MCF 10A (cell line): Measurements from ENCODE around the gene GALNT1. TPM values are rescaled to one million over a fixed set of nuclear protein-coding genes. Genes with fewer than 3 reads are reported as not detected.

Experiments used
- BruUV-seq: library from RNA; stranded (reverse); fragments of 400-500 nt; replicated peaks from 2 replicates; lab custom pipeline; 2021; lab: Mats Ljungman, UMichigan
- CTCF ChIA-PET: fragments of 300-600 bp; sonication (Branson Sonifier 250); formaldehyde crosslinking; extraction: SDS; loops from one replicate; lab custom pipeline; 2021; ENCODE audit warnings: antibody characterized with exemption, inconsistent platforms; lab: Yijun Ruan, JAX
- POLR2A ChIA-PET: fragments of 300-600, 350-650 bp; sonication (Branson Sonifier 250); formaldehyde crosslinking; extraction: SDS; loops from one replicate; lab custom pipeline; 2020; ENCODE audit warnings: antibody characterized with exemption, inconsistent platforms; lab: Yijun Ruan, JAX
- DNase-seq: peaks from one replicate; pipeline ENCODE4 v3.0.0-alpha.2; 2018; ENCODE audit not compliant: unreplicated experiment
- H3K27ac Mint-ChIP-seq: one replicate; pipeline ENCODE4 v1.8.0; 2022; ENCODE audit warnings: mild to moderate bottlenecking, low read depth, mixed read lengths; ENCODE audit not compliant: unreplicated experiment
- H3K27me3 Mint-ChIP-seq: one replicate; pipeline ENCODE4 v1.8.0; 2022; ENCODE audit warnings: mixed read lengths; ENCODE audit not compliant: insufficient read depth, unreplicated experiment
- H3K36me3 Mint-ChIP-seq: one replicate; pipeline ENCODE4 v1.8.0; 2022; ENCODE audit warnings: mild to moderate bottlenecking, moderate library complexity, mixed read lengths; ENCODE audit not compliant: insufficient read depth, unreplicated experiment
- H3K4me1 Mint-ChIP-seq: one replicate; pipeline ENCODE4 v1.8.0; 2022; ENCODE audit warnings: mixed read lengths; ENCODE audit not compliant: insufficient read depth, unreplicated experiment
- H3K4me3 Mint-ChIP-seq: one replicate; pipeline ENCODE4 v1.8.0; 2022; ENCODE audit warnings: mild to moderate bottlenecking, moderate library complexity, mixed read lengths; ENCODE audit not compliant: unreplicated experiment
- H3K9me3 Mint-ChIP-seq: one replicate; pipeline ENCODE4 v1.8.0; 2022; ENCODE audit warnings: mixed read lengths; ENCODE audit not compliant: unreplicated experiment
- CTCF ChIP-seq: fragments of 200-600 bp; IDR thresholded peaks from one replicate; pipeline ENCODE4 v1.8.0; 2022; ENCODE audit warnings: antibody characterized with exemption, mild to moderate bottlenecking; ENCODE audit not compliant: unreplicated experiment
- intact Hi-C: fragments of 100-400 bp; cut with micrococcal nuclease; formaldehyde crosslinking; loops from 2 replicates; pipeline ENCODE4 v1.14.1; 2022
- total RNA-seq: library from RNA; stranded (reverse); gene quantifications from 2 replicates; pipeline ENCODE4 v1.2.3, GENCODE V29; 2022

GALNT1 gene
- total RNA-seq, 1 experiment from 2014 or later, result 71.0 TPM

DNA sequence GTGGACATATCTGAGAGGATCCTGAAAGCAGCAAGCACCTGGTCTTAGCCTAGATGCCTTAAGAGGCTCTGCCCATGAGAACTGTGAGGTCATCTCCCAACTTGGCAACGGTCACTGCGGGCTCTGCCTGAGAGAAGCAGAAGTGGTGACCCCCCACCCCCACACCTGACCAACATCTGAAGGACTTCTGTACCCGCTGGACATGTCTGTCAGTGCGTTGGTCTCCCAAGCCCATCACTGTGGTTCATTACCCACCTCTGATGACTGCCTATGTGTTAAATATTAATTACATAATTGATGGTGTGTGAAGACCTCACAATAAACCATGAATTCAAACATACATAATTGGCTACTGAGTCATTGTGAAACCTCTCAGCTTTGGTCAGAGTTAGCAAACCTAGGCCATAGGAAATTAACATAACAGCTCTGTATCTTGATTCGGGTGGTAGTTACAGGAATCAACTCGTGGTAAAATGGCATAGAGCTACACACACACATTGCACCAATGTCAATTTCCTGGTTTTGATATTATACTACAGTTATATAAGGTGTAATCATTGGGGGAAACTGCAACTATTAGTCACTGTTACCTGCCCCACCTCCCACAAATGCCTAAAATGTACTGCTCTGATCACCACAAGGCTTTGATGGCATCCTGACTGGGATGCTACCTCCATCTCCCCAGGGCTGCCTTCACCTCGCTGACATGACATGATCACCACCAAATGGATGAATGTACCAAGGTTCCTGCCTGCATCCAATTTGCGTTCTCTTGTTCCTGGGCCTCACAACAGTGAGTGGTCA lies 4.3 kb upstream of the GALNT1 start:
- H3K4me1 Mint-ChIP-seq, result peaks cover under 1% of the 10 kb centered on the region
- H3K36me3 Mint-ChIP-seq, result no peaks in the 10 kb centered on the region
- ChIA-PET POLR2A (no interaction called here), CTCF (no interaction called here)
- intact Hi-C loops, result no loop called here
- no peak overlapping the region for H3K4me3 Mint-ChIP-seq
- no peak overlapping the region for H3K27ac Mint-ChIP-seq
- H3K27me3 Mint-ChIP-seq, result no peaks in the 10 kb centered on the region
- TF ChIP-seq CTCF, result no peak
- no peak for DNase-seq
- no TSS peak for BruUV-seq
- no peaks in the 10 kb centered on the region for H3K9me3 Mint-ChIP-seq

DNA sequence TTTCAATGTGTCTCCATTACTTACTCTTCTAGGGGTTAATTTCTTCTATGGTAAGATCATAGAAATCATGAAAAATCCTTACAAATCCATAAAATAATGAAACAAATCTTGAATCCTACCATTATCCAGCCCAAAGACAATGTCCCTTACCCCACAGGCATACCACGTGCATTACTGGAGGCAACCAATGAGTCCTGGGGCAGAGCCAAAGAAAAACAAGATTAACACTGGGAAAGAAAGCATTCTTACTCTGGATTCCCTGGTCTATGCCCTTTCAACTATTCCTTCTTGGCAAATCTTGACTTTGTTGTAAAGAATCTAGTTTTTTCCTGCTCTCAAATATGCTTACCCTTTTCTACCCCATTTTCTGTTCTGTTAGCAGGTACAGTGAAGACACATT lies 3.1 kb upstream of the GALNT1 start:
- Mint-ChIP-seq H3K27ac (no peak overlapping the region), H3K9me3 (no peaks in the 10 kb centered on the region), H3K27me3 (no peaks in the 10 kb centered on the region), H3K4me3 (no peak overlapping the region), H3K4me1 (peaks cover 13% of the 10 kb centered on the region), H3K36me3 (peaks cover 3% of the 10 kb centered on the region)
- TF ChIP-seq CTCF, result no peak
- BruUV-seq, result no TSS peak
- intact Hi-C loops, result no loop called here
- CTCF ChIA-PET, result no interaction called here
- POLR2A ChIA-PET, result no interaction called here
- no peak for DNase-seq

DNA sequence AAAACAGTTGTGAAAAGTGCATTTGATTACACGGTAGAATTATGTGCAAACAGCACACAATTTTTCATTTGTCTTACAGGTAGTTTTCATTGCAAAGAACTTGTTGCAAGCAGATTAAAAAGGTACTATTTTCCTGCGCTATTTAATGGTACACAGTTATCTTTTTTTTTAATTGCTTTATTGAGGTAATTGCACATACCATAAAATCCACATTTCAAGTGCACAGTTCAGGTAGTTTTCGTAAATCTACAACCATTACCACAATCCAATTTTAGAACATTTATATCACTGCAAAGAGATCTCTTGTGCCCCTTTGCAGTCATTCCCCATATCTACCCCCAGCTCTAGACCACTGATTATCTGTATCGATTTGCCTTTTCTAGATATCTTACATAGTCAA lies 2.6 kb upstream of the GALNT1 start:
- H3K4me3 Mint-ChIP-seq, result no peak overlapping the region
- peaks cover 1% of the 10 kb centered on the region for H3K9me3 Mint-ChIP-seq
- POLR2A ChIA-PET, result interaction anchor here (0.6 kb wide), 1 partner anchor 12 kb away, joined by 5 read pairs; no protein-coding TSS in a partner anchor
- no peaks in the 10 kb centered on the region for H3K27me3 Mint-ChIP-seq
- no peak overlapping the region for H3K27ac Mint-ChIP-seq
- intact Hi-C loops, result no loop called here
- no peak for DNase-seq
- H3K4me1 Mint-ChIP-seq, result peaks cover 18% of the 10 kb centered on the region
- CTCF ChIA-PET, result interaction anchor here (0.6 kb wide), 2 partner anchors 10 to 88 kb away, joined by 3 read pairs; no protein-coding TSS in a partner anchor
- H3K36me3 Mint-ChIP-seq, result peaks cover 7% of the 10 kb centered on the region
- TF ChIP-seq CTCF, result no peak
- no TSS peak for BruUV-seq

GRCh38 chr18:35580701-35581539 lies 620 bp upstream of the GALNT1 start:
- no peak for TF ChIP-seq CTCF
- H3K27me3 Mint-ChIP-seq, result no peaks in the 10 kb centered on the region
- ChIA-PET CTCF (no interaction called here), POLR2A (interaction anchor here (0.7 to 3.9 kb wide), 13 partner anchors 9 to 124 kb away, joined by 3 to 55 read pairs (median 4); partner anchors contain the start of gene INO80C)
- no TSS peak for BruUV-seq
- peaks cover 13% of the 10 kb centered on the region for H3K36me3 Mint-ChIP-seq
- no peak overlapping the region for H3K27ac Mint-ChIP-seq
- peak overlapping the region; percentile 72 for H3K4me3 Mint-ChIP-seq
- H3K4me1 Mint-ChIP-seq, result peaks cover 23% of the 10 kb centered on the region
- intact Hi-C loops, result loop anchor here (2.0 to 10.0 kb wide), 4 partner anchors 84 to 354 kb away; partner anchors contain the start of gene INO80C
- peaks cover 15% of the 10 kb centered on the region for H3K9me3 Mint-ChIP-seq
- peak; percentile 55 for DNase-seq
